ENCODE results near the gene CAPN5. TPM values are rescaled to one million over a fixed set of nuclear protein-coding genes. Genes with fewer than 3 reads are reported as not detected.
A peak's percentile ranks its signal among the peaks of the same experiment; 100 is the strongest.

Gene CAPN5
- total RNA-seq, 4 donors from 2014 or later, result 15.9 to 24.5 (median 19.8) TPM

- H3K4me1 ChIP-seq, result peaks cover 0 to 14% (median 6%) of the 10 kb centered on the region in 4 donors
- no peak for DNase-seq (ENCODE audit: low spot score in 2 of 2)
- TF ChIP-seq POLR2A (IDR thresholded peaks at IDR 0.05) (no peak), CTCF (IDR thresholded peaks at IDR 0.05) (no peak), EP300 (IDR thresholded peaks at IDR 0.05) (no peak)
- H3K36me3 ChIP-seq, result no peaks in the 10 kb centered on the region
- no peaks in the 10 kb centered on the region for H3K9me3 ChIP-seq
- H3K27me3 ChIP-seq, result peaks cover 0 to 44% of the 10 kb centered on the region in 2 donors
- H3K27ac ChIP-seq, result no peak overlapping the region
- WGBS, 2 donors, result 75 to 77% methylated on average over 10 of the region's 10 CpGs
- H3K4me3 ChIP-seq, result no peak overlapping the region
Observed at GRCh38 chr11:77038029-77038824, 28.5 kb upstream of the CAPN5 start.

GRCh38 chr11:77038825-77039326, 27.9 kb upstream of the CAPN5 start:
- no peaks in the 10 kb centered on the region for H3K36me3 ChIP-seq
- no peak overlapping the region for H3K4me3 ChIP-seq
- H3K27ac ChIP-seq, result no peak overlapping the region
- TF ChIP-seq POLR2A (IDR thresholded peaks at IDR 0.05) (no peak), CTCF (IDR thresholded peaks at IDR 0.05) (no peak), EP300 (IDR thresholded peaks at IDR 0.05) (no peak)
- H3K9me3 ChIP-seq, result no peaks in the 10 kb centered on the region
- DNase-seq (ENCODE audit: low spot score in 2 of 2), result no peak
- H3K27me3 ChIP-seq, result peaks cover 0 to 44% of the 10 kb centered on the region in 2 donors
- 71 to 77% methylated on average over 16 of the region's 16 CpGs for WGBS, 2 donors
- H3K4me1 ChIP-seq, result peaks cover 0 to 14% (median 6%) of the 10 kb centered on the region in 4 donors

- peak overlapping the region in 3 of 4 donors; percentile 5 to 46 (median 26) for H3K4me3 ChIP-seq
- DNase-seq (ENCODE audit: low spot score in 2 of 2), result peak in 1 of 2 donors; percentile 38
- H3K9me3 ChIP-seq, result no peaks in the 10 kb centered on the region
- peaks cover 0 to 53% of the 10 kb centered on the region in 2 donors for H3K27me3 ChIP-seq
- H3K27ac ChIP-seq, result no peak overlapping the region
- peak in 4 of 5 experiments; percentile 25 to 47 (median 44) for TF ChIP-seq CTCF (IDR thresholded peaks at IDR 0.05)
- no peak for TF ChIP-seq EP300 (IDR thresholded peaks at IDR 0.05)
- 25 to 33% methylated on average over 30 to 57 of the region's 109 CpGs for WGBS, 2 donors
- peaks cover 0 to 14% (median 6%) of the 10 kb centered on the region in 4 donors for H3K4me1 ChIP-seq
- H3K36me3 ChIP-seq, result no peaks in the 10 kb centered on the region
Observed at GRCh38 chr11:77039491-77040400, 27.0 kb upstream of the CAPN5 start.

GRCh38 chr11:77040401-77040777, 26.4 kb upstream of the CAPN5 start:
- Histone ChIP-seq H3K9me3 (no peaks in the 10 kb centered on the region), H3K4me1 (peaks cover 0 to 14% (median 6%) of the 10 kb centered on the region in 4 donors), H3K4me3 (no peak overlapping the region), H3K27ac (no peak overlapping the region), H3K27me3 (peaks cover 0 to 59% of the 10 kb centered on the region in 2 donors), H3K36me3 (no peaks in the 10 kb centered on the region)
- DNase-seq (ENCODE audit: low spot score in 2 of 2), result no peak
- no peak for TF ChIP-seq POLR2A (IDR thresholded peaks at IDR 0.05)
- no peak for TF ChIP-seq CTCF (IDR thresholded peaks at IDR 0.05)
- TF ChIP-seq EP300 (IDR thresholded peaks at IDR 0.05), result no peak
- WGBS, 2 donors, result 71 to 83% methylated on average over 24 to 35 of the region's 37 CpGs

Measured in tibial nerve (tissue), 4 donors.